HG03159 (cell line): ENCODE data around the gene EDA2R.
A peak's percentile ranks its signal among the peaks of the same experiment; 100 is the strongest.

Experiments
- ATAC-seq: cut with Tn5 transposase; IDR thresholded peaks from one replicate; pipeline ENCODE4 v1.9.1; 2021; ENCODE audit warnings: mild to moderate bottlenecking, moderate library complexity; ENCODE audit not compliant: unreplicated experiment

The EDA2R gene, protein sequence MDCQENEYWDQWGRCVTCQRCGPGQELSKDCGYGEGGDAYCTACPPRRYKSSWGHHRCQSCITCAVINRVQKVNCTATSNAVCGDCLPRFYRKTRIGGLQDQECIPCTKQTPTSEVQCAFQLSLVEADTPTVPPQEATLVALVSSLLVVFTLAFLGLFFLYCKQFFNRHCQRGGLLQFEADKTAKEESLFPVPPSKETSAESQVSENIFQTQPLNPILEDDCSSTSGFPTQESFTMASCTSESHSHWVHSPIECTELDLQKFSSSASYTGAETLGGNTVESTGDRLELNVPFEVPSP

DNA sequence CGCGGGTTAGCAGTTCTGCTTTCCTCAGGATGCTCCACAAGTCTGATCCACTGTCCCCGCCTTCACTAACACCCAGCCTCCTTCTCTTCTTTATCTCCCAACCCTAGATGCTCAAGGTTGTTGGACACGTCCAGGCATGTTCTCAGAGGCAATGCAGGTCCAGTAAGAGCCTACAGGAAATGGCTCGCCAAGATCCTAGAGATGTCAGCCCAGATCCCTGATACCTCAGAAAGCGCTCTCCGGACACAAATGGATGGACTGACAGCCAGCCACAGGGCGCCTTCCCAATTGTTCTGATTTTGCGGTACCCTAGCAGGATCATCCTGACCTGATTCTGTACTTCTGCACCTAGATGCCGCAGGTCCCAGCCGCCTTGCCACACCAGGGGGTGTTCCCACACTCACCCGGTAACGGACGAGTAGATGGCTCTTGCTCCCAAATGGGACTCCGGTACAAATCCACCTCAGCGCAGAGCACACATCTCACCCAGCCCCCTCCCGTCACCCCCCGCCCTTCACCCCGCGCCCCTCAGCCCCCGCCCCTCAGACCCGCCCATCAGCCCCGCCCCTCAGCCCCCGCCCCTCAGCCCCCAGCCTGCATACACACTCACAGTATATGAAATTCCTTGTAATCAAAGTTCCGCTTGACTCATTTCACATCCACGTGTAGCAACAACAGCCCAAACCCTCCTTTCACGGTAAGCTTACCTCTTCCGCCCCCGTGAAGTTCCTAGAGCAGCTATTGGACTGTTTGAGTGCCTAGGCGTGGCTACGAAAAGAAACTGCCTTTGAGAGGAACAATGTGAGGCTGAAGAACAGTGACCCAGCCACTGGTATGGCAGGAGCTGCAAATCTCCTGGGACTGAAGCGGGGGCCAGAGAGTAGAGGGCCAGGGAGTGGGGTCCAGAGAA is at the start of gene EDA2R:
Gene EDA2R, minus strand, starts transcription at position 488 of the 910 bp plus-strand sequence. CDS start 23,058 bp downstream, outside the sequence.
- peak; percentile 94 for ATAC-seq

DNA sequence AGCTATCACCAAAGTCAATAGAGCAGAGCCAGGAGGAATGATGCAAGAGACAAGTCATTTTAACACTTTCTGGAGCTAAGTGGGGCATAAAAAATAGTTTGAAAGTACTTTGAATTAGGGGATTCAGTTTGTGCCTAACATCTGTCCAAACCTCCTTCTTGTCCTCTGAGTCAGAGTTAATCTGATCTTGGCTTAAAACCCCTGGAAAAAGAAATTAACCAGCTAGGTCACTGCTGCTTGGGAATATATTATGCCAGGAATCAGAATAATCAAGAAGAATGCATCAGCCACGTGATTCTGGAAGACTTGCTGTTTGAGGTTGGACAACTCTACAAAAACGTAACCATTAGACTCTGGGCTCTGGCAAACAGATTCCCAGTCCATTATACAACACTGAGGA is 45.3 kb upstream of the EDA2R start:
- no peak for ATAC-seq

- ATAC-seq, result no peak
Observed at GRCh38 chrX:66680451-66680850, 41.6 kb upstream of the EDA2R start.

GRCh38 chrX:66677430-66677829 is 38.6 kb upstream of the EDA2R start:
- no peak for ATAC-seq

DNA sequence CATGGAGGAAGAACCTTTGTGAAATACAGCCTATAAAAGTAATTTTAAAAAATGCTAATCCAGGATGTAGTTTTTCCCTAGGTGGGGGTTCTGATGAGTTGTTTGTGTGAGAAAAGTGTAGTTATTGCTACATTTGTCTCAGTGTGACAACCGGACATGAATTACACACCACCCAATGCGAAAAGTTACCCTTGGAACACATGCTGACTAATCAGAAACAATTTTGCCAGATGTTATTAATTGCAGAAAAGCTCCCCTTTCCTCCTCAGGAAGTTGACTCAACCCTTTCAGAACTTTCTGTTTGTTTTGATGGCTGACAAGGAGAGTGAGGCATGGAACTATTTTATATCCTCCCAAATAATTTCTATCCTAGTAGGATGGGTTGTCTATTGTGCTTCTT is 38.1 kb upstream of the EDA2R start:
- no peak for ATAC-seq

- ATAC-seq, result no peak
Observed at GRCh38 chrX:66676413-66676812, 37.5 kb upstream of the EDA2R start.

- no peak for ATAC-seq
Observed at GRCh38 chrX:66675541-66675940, 36.7 kb upstream of the EDA2R start.

- ATAC-seq, result no peak
Observed at GRCh38 chrX:66674506-66674905, 35.6 kb upstream of the EDA2R start.

DNA sequence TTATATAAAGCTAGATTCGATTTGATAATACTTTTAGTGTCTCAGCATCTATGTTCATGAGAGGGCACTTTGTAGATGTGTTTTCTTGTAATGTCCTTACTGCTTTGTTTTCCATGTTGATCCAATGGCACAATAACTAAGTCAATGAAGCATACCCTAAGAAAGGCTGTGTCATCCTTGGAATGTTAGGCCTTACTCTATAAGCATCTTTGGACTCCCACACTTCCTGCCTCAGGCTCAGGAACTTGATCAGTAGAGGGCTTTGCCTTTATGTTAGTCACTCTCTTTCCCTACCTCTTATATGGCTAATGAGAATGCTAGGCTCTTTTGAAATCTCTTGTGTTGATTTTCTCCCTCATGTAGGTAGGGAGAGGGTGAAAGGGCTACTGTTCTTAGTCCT is 33.2 kb upstream of the EDA2R start:
- no peak for ATAC-seq

GRCh38 chrX:66654411-66654810 is 15.5 kb upstream of the EDA2R start:
- ATAC-seq, result no peak

GRCh38 chrX:66635360-66635759 is 3.5 kb downstream of the EDA2R start:
- ATAC-seq, result no peak

GRCh38 chrX:66634272-66634671 is 4.6 kb downstream of the EDA2R start:
- no peak for ATAC-seq

DNA sequence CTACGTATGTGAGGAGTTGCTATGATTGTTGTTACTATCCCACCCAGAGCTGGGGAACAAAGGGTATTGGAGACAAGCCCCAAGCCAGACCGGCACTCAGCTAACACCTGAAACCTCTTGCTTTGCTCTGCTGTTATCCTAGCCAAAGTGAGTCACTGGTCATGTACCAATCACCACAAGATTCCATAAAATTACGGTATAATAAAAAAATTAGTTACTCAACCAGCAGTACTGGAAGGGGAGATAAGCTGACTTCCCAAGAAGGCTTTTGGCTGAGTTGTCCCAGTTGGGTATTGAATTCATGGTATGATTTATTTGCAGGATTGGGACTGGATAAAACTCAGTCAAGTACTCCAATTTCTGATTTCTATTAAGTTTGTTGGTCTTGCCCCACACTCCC is 5.3 kb downstream of the EDA2R start:
- no peak for ATAC-seq

DNA sequence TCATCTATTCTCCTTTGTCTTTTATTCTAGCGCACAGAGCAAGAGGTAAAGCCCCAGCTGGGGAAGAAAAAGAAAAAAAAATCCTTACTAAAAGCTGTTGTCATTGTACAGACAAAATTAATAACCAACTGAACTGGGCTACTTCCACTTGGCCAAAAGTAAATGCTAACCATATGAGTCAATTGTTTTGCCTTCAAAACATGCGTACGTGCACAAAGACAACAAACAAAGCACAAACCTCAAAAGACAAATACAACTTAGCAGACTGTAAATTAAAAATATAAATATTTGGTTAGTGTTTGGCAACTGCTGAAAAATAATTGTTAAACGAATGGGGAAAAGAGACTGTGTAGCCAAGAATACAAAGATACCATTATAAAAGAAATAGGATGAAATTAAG is 5.9 kb downstream of the EDA2R start:
- no peak for ATAC-seq

DNA sequence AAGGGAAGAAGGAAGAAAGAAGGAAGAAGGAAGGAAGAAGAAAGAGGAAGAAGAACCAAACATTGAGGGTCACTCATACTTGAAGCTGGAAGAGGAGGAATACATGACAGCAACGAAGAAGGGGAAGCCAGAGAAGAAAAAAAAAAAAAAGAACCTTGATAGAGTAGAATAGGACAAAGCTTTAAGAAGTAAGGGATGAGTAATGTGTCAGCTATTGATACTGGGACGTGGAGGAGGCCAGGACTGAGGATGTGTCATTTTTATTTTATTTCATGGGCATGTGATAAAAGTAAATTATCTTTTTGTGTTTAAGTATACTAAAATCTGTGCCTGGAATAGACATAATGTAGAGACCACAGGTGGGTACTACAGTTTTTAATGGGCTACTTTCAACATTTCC is 6.4 kb downstream of the EDA2R start:
- no peak for ATAC-seq

- peak; percentile 74 for ATAC-seq
Observed at GRCh38 chrX:66625525-66625924, 13.4 kb downstream of the EDA2R start.

DNA sequence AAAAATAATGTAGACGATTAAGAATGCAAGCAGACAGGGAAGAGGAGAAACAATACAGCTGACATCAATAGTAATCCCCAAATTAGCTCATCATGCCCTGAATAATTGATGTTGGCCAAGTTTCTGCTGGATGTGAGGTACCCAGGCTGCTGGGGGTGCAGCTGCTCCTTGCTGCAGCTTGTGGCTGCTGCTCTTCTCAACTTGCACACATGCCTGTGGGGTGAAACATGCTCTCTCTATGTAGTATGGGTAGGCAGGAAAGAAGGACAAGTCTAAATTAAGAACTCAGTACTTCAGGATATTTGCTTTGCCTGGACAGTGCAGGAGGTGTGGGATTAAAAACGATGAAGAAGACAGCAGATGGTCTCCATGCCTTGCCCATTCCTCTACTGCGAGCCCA is 16.7 kb downstream of the EDA2R start:
- ATAC-seq, result no peak

- no peak for ATAC-seq
Observed at GRCh38 chrX:66616944-66617343, 21.9 kb downstream of the EDA2R start.

- no peak for ATAC-seq
Observed at GRCh38 chrX:66602381-66602938, 36.4 kb downstream of the EDA2R start.

GRCh38 chrX:66601522-66601921 is 37.4 kb downstream of the EDA2R start:
- ATAC-seq, result no peak

DNA sequence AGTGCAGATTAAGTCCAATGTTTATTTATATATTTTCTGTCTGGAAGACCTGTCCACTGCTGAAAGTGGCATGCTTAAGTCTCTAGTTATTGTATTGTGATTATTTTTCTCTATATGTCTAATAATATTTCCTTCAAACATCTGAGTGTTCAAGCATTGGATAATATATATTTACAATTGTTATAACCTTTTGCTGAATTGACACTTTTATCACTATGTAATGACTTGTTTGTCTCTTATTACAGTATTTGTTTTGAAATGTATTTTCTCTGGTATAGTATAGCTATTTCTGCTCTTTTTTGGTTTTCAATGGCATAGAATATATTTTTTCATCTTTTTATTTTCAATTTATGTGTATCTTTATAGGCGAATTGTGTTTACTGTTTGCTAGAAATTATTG is 59.7 kb downstream of the EDA2R start:
- no peak for ATAC-seq

GRCh38 chrX:66553973-66554372 is 84.9 kb downstream of the EDA2R start:
- no peak for ATAC-seq
